Kidney (tissue), 14 donors: ENCODE measurements around the gene NUP214. TPM values are rescaled to one million over a fixed set of nuclear protein-coding genes. Genes with fewer than 3 reads are reported as not detected.
A peak's percentile ranks its signal among the peaks of the same experiment; 100 is the strongest.

Experiments used
- DNase-seq, 5 donors: peaks; one replicate each; pipeline ENCODE4 v3.0.0-alpha.2; 2013 to 2020
- FAIRE-seq: peaks from 2 replicates; lab custom pipeline; 2012; peaks lifted over from hg19 to GRCh38; lab: Jason Lieb, UNC
- H3K27ac ChIP-seq, 2 donors: one replicate each; pipeline ENCODE4 v1.7.0; 2013; ENCODE audit warnings: low read depth in 2 of 2, low read length in 2 of 2, inconsistent platforms in 1 of 2
- H3K27me3 ChIP-seq: one replicate; pipeline ENCODE4 v1.7.1; 2013; ENCODE audit warnings: low read length, inconsistent platforms; ENCODE audit not compliant: control insufficient read depth, insufficient read depth
- H3K36me3 ChIP-seq, 3 donors: one replicate each; pipeline versions ENCODE4 v1.7.0 to v1.7.1; 2013; ENCODE audit warnings: low read length in 3 of 3, control low read depth in 1 of 3, inconsistent platforms in 1 of 3; ENCODE audit not compliant: insufficient read depth in 3 of 3, control insufficient read depth in 2 of 3
- H3K4me1 ChIP-seq, 3 donors: one replicate each; pipeline versions ENCODE4 v1.7.0 to v1.7.1; 2013; ENCODE audit warnings: low read length in 3 of 3, inconsistent platforms in 1 of 3, low read depth in 1 of 3; ENCODE audit not compliant: control insufficient read depth in 2 of 3, insufficient read depth in 2 of 3
- H3K4me3 ChIP-seq, 3 donors: one replicate each; pipeline versions ENCODE4 v1.7.0 to v1.8.1; 2013; ENCODE audit warnings: low read length in 3 of 3, control low read depth in 1 of 3, inconsistent platforms in 1 of 3
- H3K9ac ChIP-seq, 3 donors: one replicate each; pipeline versions ENCODE4 v1.7.0 to v1.7.1; 2013; ENCODE audit warnings: low read length in 3 of 3, control low read depth in 1 of 3, inconsistent platforms in 1 of 3
- H3K9me3 ChIP-seq, 3 donors: one replicate each; pipeline versions ENCODE4 v1.7.0 to v1.7.1; 2013; ENCODE audit warnings: low read length in 3 of 3, control low read depth in 1 of 3, inconsistent platforms in 1 of 3; ENCODE audit not compliant: control insufficient read depth in 2 of 3, insufficient read depth in 1 of 3
- intact Hi-C: fragments of 100-400 bp; cut with DNase I; formaldehyde crosslinking; loops from one replicate; pipeline ENCODE4 v1.11.1; 2022
- polyA plus RNA-seq: library from polyadenylated mRNA; stranded (reverse); fragments of 350-450 nt; fragmentation: Illumina TruSeq; extraction: RNeasy Lipid Tissue Mini Kit (QIAGEN cat#74804); gene quantifications from one replicate; pipeline ENCODE4 v1.2.3, GENCODE V29; 2014; ENCODE audit warnings: low read depth, low replicate concordance; ENCODE audit not compliant: insufficient read depth
- total RNA-seq: library from RNA; stranded (reverse); fragmentation: NEBNext Ultra II Directional; extraction: Animal tissue kit (Norgen Biotek cat#: 25700); gene quantifications from one replicate; pipeline ENCODE4 v1.2.1, GENCODE V29; 2021
- TF ChIP-seq, protein P1 (sequence below): IDR thresholded peaks from 3 replicates; pipeline ENCODE4 v1.5.1; 2012; ENCODE audit warnings: mild to moderate bottlenecking, moderate library complexity, borderline replicate concordance; ENCODE audit not compliant: insufficient read depth; ENCODE audit errors: extremely low read depth
- donor health status: control.
- donor health status: control.
- donor health status: control.
- donor health status: control.
- donor health status: control.
- donor health status: DM: yes; HTN: yes; CAD: no.
- donor health status: Normal renal cell carcinoma (clear cell type).

Gene NUP214
- total and polyA plus RNA-seq, 2 donors from 2014 or later = 28.4 to 75.3 TPM

DNA sequence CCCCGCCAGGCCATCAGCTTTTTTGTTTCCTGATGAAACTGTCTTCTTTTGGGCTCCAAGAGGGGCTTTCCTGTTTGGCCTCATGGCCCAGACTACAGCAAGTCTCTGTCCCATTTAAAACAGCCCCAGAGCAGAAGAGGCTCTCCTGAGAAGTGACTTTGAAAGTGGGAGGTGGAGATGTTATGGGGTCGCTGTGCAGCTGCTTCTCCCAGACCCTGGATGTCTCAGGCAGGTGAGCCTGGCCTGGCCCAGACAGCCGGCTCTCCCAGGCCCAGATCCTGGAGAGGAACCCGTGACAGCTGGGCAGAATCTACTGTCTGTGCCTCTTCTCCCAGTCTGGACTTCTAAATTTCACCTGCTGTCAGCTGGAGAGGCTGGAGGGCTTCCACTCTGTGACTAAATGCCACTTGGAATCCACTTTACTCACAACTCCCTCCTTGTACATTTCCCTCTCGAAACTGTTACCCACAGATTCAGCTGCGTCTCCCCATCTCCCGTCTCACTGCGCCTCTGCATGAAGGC, 130.4 kb downstream of the NUP214 start:
- H3K4me3 ChIP-seq = no peak overlapping the region

GRCh38 chr9:131257266-131258025, 132.1 kb downstream of the NUP214 start:
- Histone ChIP-seq H3K4me3 (no peak overlapping the region), H3K4me1 (no peaks in the 10 kb centered on the region), H3K27ac (no peak overlapping the region), H3K9ac (no peak overlapping the region), H3K27me3 (no peaks in the 10 kb centered on the region), H3K9me3 (no peaks in the 10 kb centered on the region), H3K36me3 (no peaks in the 10 kb centered on the region)
- DNase-seq (no peak), FAIRE-seq (no peak)
- TF ChIP-seq, protein P1, sequence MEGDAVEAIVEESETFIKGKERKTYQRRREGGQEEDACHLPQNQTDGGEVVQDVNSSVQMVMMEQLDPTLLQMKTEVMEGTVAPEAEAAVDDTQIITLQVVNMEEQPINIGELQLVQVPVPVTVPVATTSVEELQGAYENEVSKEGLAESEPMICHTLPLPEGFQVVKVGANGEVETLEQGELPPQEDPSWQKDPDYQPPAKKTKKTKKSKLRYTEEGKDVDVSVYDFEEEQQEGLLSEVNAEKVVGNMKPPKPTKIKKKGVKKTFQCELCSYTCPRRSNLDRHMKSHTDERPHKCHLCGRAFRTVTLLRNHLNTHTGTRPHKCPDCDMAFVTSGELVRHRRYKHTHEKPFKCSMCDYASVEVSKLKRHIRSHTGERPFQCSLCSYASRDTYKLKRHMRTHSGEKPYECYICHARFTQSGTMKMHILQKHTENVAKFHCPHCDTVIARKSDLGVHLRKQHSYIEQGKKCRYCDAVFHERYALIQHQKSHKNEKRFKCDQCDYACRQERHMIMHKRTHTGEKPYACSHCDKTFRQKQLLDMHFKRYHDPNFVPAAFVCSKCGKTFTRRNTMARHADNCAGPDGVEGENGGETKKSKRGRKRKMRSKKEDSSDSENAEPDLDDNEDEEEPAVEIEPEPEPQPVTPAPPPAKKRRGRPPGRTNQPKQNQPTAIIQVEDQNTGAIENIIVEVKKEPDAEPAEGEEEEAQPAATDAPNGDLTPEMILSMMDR = no peak
- intact Hi-C loops = no loop called here

More for the DNA sequence above, 130.4 kb downstream of the NUP214 start:
- no peaks in the 10 kb centered on the region for H3K27me3 ChIP-seq
- DNase-seq (no peak), FAIRE-seq (no peak)
- no peaks in the 10 kb centered on the region for H3K9me3 ChIP-seq
- no peaks in the 10 kb centered on the region for H3K4me1 ChIP-seq
- TF ChIP-seq, protein P1 = no peak
- H3K36me3 ChIP-seq = no peaks in the 10 kb centered on the region
- no peak overlapping the region for H3K9ac ChIP-seq
- peak overlapping the region in 1 of 2 donors; percentile 1 for H3K27ac ChIP-seq
- intact Hi-C loops = no loop called here

DNA sequence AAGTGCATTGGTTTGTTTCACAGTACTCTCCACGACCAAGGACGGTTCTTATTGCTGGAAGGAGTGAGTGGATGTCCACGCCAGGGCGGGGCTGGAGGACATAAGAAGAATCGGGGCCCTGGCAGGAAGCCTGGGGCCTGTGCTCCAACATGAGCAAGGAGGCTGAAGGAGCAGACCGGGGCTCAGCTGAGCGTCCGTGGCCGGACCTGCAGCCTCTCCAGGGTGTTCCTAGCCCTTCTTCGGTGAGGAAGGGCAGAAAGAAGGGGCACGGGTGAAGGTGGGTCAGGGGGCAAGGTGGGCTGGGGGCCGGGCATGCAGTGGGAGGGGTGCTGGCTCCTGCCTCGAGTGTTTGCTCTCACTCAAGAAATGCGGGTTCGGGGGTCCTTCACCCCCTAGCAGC, 132.8 kb downstream of the NUP214 start:
- TF ChIP-seq, protein P1 = no peak
- no peaks in the 10 kb centered on the region for H3K27me3 ChIP-seq
- no peaks in the 10 kb centered on the region for H3K36me3 ChIP-seq
- H3K9ac ChIP-seq = no peak overlapping the region
- H3K27ac ChIP-seq = no peak overlapping the region
- DNase-seq = no peak
- no peaks in the 10 kb centered on the region for H3K9me3 ChIP-seq
- intact Hi-C loops = no loop called here
- no peak for FAIRE-seq
- H3K4me3 ChIP-seq = no peak overlapping the region
- no peaks in the 10 kb centered on the region for H3K4me1 ChIP-seq
